Tibial nerve (tissue), 4 donors: ENCODE results near the gene MID1IP1. TPM values are rescaled to one million over a fixed set of nuclear protein-coding genes. Genes with fewer than 3 reads are reported as not detected.

Source experiments
- DNase-seq, 2 donors: peaks; one replicate each; pipeline ENCODE4 v3.0.0-alpha.2; 2019; ENCODE audit warnings: low spot score in 2 of 2
- H3K27ac ChIP-seq, 4 donors: fragments of 200-600 bp; sonication (generic) in 3 of 4; one replicate each; pipeline ENCODE4 v1.5.1; 2017 to 2019; ENCODE audit warnings: mild to moderate bottlenecking in 1 of 4
- H3K27me3 ChIP-seq, 2 donors: fragments of 200-600 bp; sonication (generic) in 1 of 2; one replicate each; pipeline versions ENCODE4 v1.5.1 to v1.6.0; 2017 to 2019
- H3K36me3 ChIP-seq, 3 donors: fragments of 200-600 bp; sonication (generic); one replicate each; pipeline ENCODE4 v1.5.1; 2018 to 2019
- H3K4me1 ChIP-seq, 4 donors: fragments of 200-600 bp; sonication (generic) in 3 of 4; one replicate each; pipeline ENCODE4 v1.5.1; 2017 to 2019
- H3K4me3 ChIP-seq, 4 donors: fragments of 200-600 bp; sonication (generic) in 3 of 4; one replicate each; pipeline ENCODE4 v1.5.1; 2017 to 2019; ENCODE audit warnings: mild to moderate bottlenecking in 1 of 4, moderate library complexity in 1 of 4
- H3K9me3 ChIP-seq, 4 donors: fragments of 200-600 bp; sonication (generic) in 3 of 4; one replicate each; pipeline ENCODE4 v1.5.1; 2017 to 2019
- CTCF ChIP-seq, 5 experiments: fragments of 200-600 bp in 3 of 5; fragments of 450-650 bp in 2 of 5; sonication (generic) in 3 of 5; IDR thresholded peaks; one replicate each; pipeline ENCODE4 v1.5.1; 2016 to 2019; ENCODE audit warnings: antibody characterized with exemption in 5 of 5, mild to moderate bottlenecking in 3 of 5, moderate library complexity in 2 of 5
- EP300 ChIP-seq, 2 donors: sonication (generic); formaldehyde crosslinking; IDR thresholded peaks; one replicate each; pipeline ENCODE4 v1.6.1; 2017; ENCODE audit warnings: antibody characterized with exemption in 2 of 2, mild to moderate bottlenecking in 1 of 2
- POLR2A ChIP-seq, 2 donors: fragments of 450-650 bp; IDR thresholded peaks; one replicate each; pipeline ENCODE4 v1.6.1; 2017; ENCODE audit warnings: antibody characterized with exemption in 2 of 2, mild to moderate bottlenecking in 2 of 2, moderate library complexity in 2 of 2
- WGBS, 2 donors: methylation state at CpG; one replicate each; pipeline ENCODE4 v1.1.5; 2018; 5-methylcytosine and 5-hydroxymethylcytosine counted together
- total RNA-seq, 4 donors: library from RNA; depleted of rRNA; stranded (reverse); fragments of >200 nt; gene quantifications; one replicate each; pipeline ENCODE4 v1.1.0, GENCODE V29; 2016

Gene MID1IP1
- total RNA-seq, 4 donors from 2014 or later = 67.5 to 153 (median 97.1) TPM

- no peak for DNase-seq
- no peak overlapping the region for H3K4me3 ChIP-seq
- H3K27me3 ChIP-seq = peaks cover 0 to 10% of the 10 kb centered on the region in 2 donors
- no peak for TF ChIP-seq POLR2A (IDR thresholded peaks at IDR 0.05)
- peak; percentile 20 to 54 (median 33) for TF ChIP-seq CTCF (IDR thresholded peaks at IDR 0.05)
- no peaks in the 10 kb centered on the region for H3K36me3 ChIP-seq
- no peak overlapping the region for H3K27ac ChIP-seq
- H3K9me3 ChIP-seq = no peaks in the 10 kb centered on the region
- 36 to 46% methylated on average over 2 of the region's 2 CpGs for WGBS, 2 donors
- H3K4me1 ChIP-seq = no peaks in the 10 kb centered on the region
Measured at GRCh38 chrX:38768079-38768478, 33.2 kb upstream of the MID1IP1 start.

- TF ChIP-seq CTCF (IDR thresholded peaks at IDR 0.05) (no peak), EP300 (IDR thresholded peaks at IDR 0.05) (no peak), POLR2A (IDR thresholded peaks at IDR 0.05) (no peak)
- WGBS, 2 donors = 84 to 85% methylated on average over 8 to 10 of the region's 10 CpGs
- no peak for DNase-seq
Measured at GRCh38 chrX:38770152-38770551, 31.1 kb upstream of the MID1IP1 start.

GRCh38 chrX:38774249-38774648, 27.0 kb upstream of the MID1IP1 start:
- Histone ChIP-seq H3K4me3 (no peak overlapping the region), H3K36me3 (no peaks in the 10 kb centered on the region), H3K9me3 (no peaks in the 10 kb centered on the region), H3K4me1 (no peaks in the 10 kb centered on the region), H3K27me3 (peaks cover 0 to 5% of the 10 kb centered on the region in 2 donors), H3K27ac (no peak overlapping the region)
- WGBS, 2 donors = 74 to 86% methylated on average over 4 of the region's 4 CpGs
- DNase-seq = no peak
- TF ChIP-seq POLR2A (IDR thresholded peaks at IDR 0.05) (no peak), EP300 (IDR thresholded peaks at IDR 0.05) (no peak), CTCF (IDR thresholded peaks at IDR 0.05) (no peak)

More at GRCh38 chrX:38770152-38770551, 31.1 kb upstream of the MID1IP1 start:
- Histone ChIP-seq H3K9me3 (no peaks in the 10 kb centered on the region), H3K27me3 (peaks cover 0 to 6% of the 10 kb centered on the region in 2 donors), H3K4me3 (no peak overlapping the region), H3K36me3 (no peaks in the 10 kb centered on the region), H3K4me1 (no peaks in the 10 kb centered on the region), H3K27ac (no peak overlapping the region)

- Histone ChIP-seq H3K27me3 (no peaks in the 10 kb centered on the region), H3K36me3 (no peaks in the 10 kb centered on the region), H3K4me3 (no peak overlapping the region), H3K4me1 (peaks cover 0 to 10% (median 0%) of the 10 kb centered on the region in 4 donors), H3K9me3 (no peaks in the 10 kb centered on the region), H3K27ac (no peak overlapping the region)
- TF ChIP-seq POLR2A (IDR thresholded peaks at IDR 0.05) (no peak), EP300 (IDR thresholded peaks at IDR 0.05) (no peak), CTCF (IDR thresholded peaks at IDR 0.05) (no peak)
- DNase-seq = no peak
Measured at GRCh38 chrX:38796946-38797345, 4.3 kb upstream of the MID1IP1 start.

- 59 to 79% methylated on average over 1 of the region's 1 CpG for WGBS, 2 donors
- Histone ChIP-seq H3K27me3 (no peaks in the 10 kb centered on the region), H3K27ac (no peak overlapping the region), H3K4me3 (no peak overlapping the region), H3K4me1 (peaks cover 0 to 16% (median 0%) of the 10 kb centered on the region in 4 donors), H3K36me3 (no peaks in the 10 kb centered on the region), H3K9me3 (no peaks in the 10 kb centered on the region)
- TF ChIP-seq EP300 (IDR thresholded peaks at IDR 0.05) (no peak), POLR2A (IDR thresholded peaks at IDR 0.05) (no peak), CTCF (IDR thresholded peaks at IDR 0.05) (no peak)
- no peak for DNase-seq
Measured at GRCh38 chrX:38798956-38799355, 2.3 kb upstream of the MID1IP1 start.
